ENCODE results near the gene FBXO27. TPM values are rescaled to one million over a fixed set of nuclear protein-coding genes. Genes with fewer than 3 reads are reported as not detected.

The FBXO27 gene
- polyA plus RNA-seq, 3 donors, result not detected

GRCh38 chr19:39037194-39037593, 4.8 kb upstream of the FBXO27 start:
- Histone ChIP-seq H3K36me3 (replicated peaks in 1 of 2; ENCODE audit: control insufficient read depth in 1 of 2, insufficient read depth in 2 of 2, low read length in 2 of 2) (no peaks in the 10 kb centered on the region), H3K79me2 (ENCODE audit: insufficient read depth, low read length) (no peaks in the 10 kb centered on the region), H3K27me3 (ENCODE audit: control insufficient read depth in 2 of 2, insufficient read depth in 2 of 2, low read length in 2 of 2) (peaks cover 14 to 15% of the 10 kb centered on the region in 2 donors), H2AFZ (ENCODE audit: insufficient read depth, low read depth, low read length, poor library complexity, severe bottlenecking) (no peak overlapping the region), H3K9me3 (replicated peaks in 1 of 2; ENCODE audit: control insufficient read depth in 1 of 2, insufficient read depth in 1 of 2, low read length in 2 of 2) (no peaks in the 10 kb centered on the region), H3K4me2 (replicated peaks; ENCODE audit: extremely low read depth, low read length, poor library complexity, severe bottlenecking) (no peak overlapping the region), H3K4me1 (ENCODE audit: control insufficient read depth in 1 of 2, insufficient read depth in 2 of 2, low read length in 2 of 2) (no peaks in the 10 kb centered on the region), H3K4me3 (replicated peaks in 1 of 3; ENCODE audit: low read depth in 2 of 3, low read length in 3 of 3) (no peak overlapping the region), H3K9ac (ENCODE audit: insufficient read depth, low read length, poor library complexity, severe bottlenecking) (no peak overlapping the region), H4K20me1 (ENCODE audit: insufficient read depth, low read length) (no peaks in the 10 kb centered on the region), H3K27ac (ENCODE audit: low read depth in 1 of 2, low read length in 2 of 2) (no peak overlapping the region)
- TF ChIP-seq, protein P1, sequence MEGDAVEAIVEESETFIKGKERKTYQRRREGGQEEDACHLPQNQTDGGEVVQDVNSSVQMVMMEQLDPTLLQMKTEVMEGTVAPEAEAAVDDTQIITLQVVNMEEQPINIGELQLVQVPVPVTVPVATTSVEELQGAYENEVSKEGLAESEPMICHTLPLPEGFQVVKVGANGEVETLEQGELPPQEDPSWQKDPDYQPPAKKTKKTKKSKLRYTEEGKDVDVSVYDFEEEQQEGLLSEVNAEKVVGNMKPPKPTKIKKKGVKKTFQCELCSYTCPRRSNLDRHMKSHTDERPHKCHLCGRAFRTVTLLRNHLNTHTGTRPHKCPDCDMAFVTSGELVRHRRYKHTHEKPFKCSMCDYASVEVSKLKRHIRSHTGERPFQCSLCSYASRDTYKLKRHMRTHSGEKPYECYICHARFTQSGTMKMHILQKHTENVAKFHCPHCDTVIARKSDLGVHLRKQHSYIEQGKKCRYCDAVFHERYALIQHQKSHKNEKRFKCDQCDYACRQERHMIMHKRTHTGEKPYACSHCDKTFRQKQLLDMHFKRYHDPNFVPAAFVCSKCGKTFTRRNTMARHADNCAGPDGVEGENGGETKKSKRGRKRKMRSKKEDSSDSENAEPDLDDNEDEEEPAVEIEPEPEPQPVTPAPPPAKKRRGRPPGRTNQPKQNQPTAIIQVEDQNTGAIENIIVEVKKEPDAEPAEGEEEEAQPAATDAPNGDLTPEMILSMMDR (IDR thresholded peaks at IDR 0.05), result no peak
- no peaks in the 10 kb centered on the region for H3K36me3 Mint-ChIP-seq
- peaks cover 2 to 11% (median 4%) of the 10 kb centered on the region in 7 donors for H3K9me3 Mint-ChIP-seq
- DNase-seq, result no peak
- peaks cover 28 to 51% (median 36%) of the 10 kb centered on the region in 3 donors for H3K27me3 Mint-ChIP-seq (ENCODE audit: low read depth in 3 of 3)
- H3K27ac Mint-ChIP-seq, result no peak overlapping the region
- 50% methylated on average over 1 of the region's 2 CpGs for WGBS (ENCODE audit: insufficient coverage)
- no peak overlapping the region for H3K4me3 Mint-ChIP-seq
- intact Hi-C loops (cut with micrococcal nuclease), result no loop called here
- no peaks in the 10 kb centered on the region for H3K4me1 Mint-ChIP-seq

DNA sequence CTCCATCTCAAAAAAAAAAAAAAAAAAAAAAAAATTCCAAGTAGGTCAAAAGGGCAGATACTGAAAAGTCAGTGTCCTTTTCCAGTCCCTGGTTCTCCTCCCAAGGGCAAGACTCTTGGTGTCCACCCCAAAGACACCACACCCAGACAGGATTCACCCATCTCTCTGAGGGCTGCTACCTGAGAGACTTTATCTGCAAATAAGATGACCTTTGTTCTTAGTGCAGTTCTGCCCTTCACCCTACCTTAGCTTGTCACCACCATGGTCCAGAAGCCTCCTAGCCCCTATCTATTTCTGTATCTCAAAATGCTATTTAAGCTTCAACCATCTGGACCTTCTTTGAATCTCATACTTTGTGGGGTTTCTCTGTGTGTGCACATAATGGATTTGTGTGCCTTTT, 4.2 kb upstream of the FBXO27 start:
- Mint-ChIP-seq H3K4me1 (no peaks in the 10 kb centered on the region), H3K4me3 (no peak overlapping the region), H3K36me3 (no peaks in the 10 kb centered on the region), H3K9me3 (peaks cover 2 to 14% (median 4%) of the 10 kb centered on the region in 7 donors), H3K27ac (peak overlapping the region in 1 of 7 donors; percentile 72), H3K27me3 (ENCODE audit: low read depth in 3 of 3) (peaks cover 31 to 57% (median 39%) of the 10 kb centered on the region in 3 donors)
- TF ChIP-seq, protein P1 (IDR thresholded peaks at IDR 0.05), result no peak
- H3K36me3 ChIP-seq (replicated peaks in 1 of 2; ENCODE audit: control insufficient read depth in 1 of 2, insufficient read depth in 2 of 2, low read length in 2 of 2), result no peaks in the 10 kb centered on the region
- no peak overlapping the region for H3K4me3 ChIP-seq (replicated peaks in 1 of 3; ENCODE audit: low read depth in 2 of 3, low read length in 3 of 3)
- H3K9me3 ChIP-seq (replicated peaks in 1 of 2; ENCODE audit: control insufficient read depth in 1 of 2, insufficient read depth in 1 of 2, low read length in 2 of 2), result no peaks in the 10 kb centered on the region
- H3K4me1 ChIP-seq (ENCODE audit: control insufficient read depth in 1 of 2, insufficient read depth in 2 of 2, low read length in 2 of 2), result peaks cover under 1 to 4% of the 10 kb centered on the region in 2 donors
- H3K27ac ChIP-seq (ENCODE audit: low read depth in 1 of 2, low read length in 2 of 2), result no peak overlapping the region
- H3K27me3 ChIP-seq (ENCODE audit: control insufficient read depth in 2 of 2, insufficient read depth in 2 of 2, low read length in 2 of 2), result peaks cover 19 to 20% of the 10 kb centered on the region in 2 donors
- intact Hi-C loops (cut with micrococcal nuclease), result no loop called here
- H2AFZ ChIP-seq (ENCODE audit: insufficient read depth, low read depth, low read length, poor library complexity, severe bottlenecking), result no peak overlapping the region
- no peaks in the 10 kb centered on the region for H4K20me1 ChIP-seq (ENCODE audit: insufficient read depth, low read length)
- no peak for DNase-seq
- no peak overlapping the region for H3K9ac ChIP-seq (ENCODE audit: insufficient read depth, low read length, poor library complexity, severe bottlenecking)
- H3K79me2 ChIP-seq (ENCODE audit: insufficient read depth, low read length), result no peaks in the 10 kb centered on the region
- H3K4me2 ChIP-seq (replicated peaks; ENCODE audit: extremely low read depth, low read length, poor library complexity, severe bottlenecking), result no peak overlapping the region

All from CD14-positive monocyte (primary cell).